ENCODE results near the gene LMBR1. TPM values are rescaled to one million over a fixed set of nuclear protein-coding genes. Genes with fewer than 3 reads are reported as not detected.
"Not testable (repeated sequence)": the region's sequence is repeated elsewhere in the genome, so short reads cannot be mapped to it uniquely, and the experiment has no call there.

The LMBR1 gene
- total RNA-seq, 1 donor from 2014 or later, result 35.4 TPM

DNA sequence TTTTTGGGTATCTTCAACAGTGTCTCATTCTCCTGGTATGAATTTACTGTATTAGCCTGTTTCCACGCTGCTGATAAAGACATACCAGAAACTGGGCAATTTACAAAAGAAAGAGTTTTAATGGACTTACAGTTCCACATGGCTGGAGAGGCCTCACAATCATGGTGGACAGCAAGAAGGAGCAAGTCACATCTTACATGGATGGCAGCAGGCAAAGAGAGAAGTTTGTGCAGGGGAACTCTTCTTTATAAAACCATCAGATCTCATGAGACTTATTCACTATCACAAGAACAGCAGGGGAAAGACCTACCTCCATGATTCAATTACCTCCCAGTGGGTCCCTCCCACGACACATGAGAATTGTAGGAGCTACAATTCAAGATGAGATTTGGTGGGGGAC, 31.0 kb downstream of the LMBR1 start:
- intact Hi-C loops (cut with DNase I); ATAC-seq; DNase-seq (ENCODE audit: missing footprints): not testable (repeated sequence)

- intact Hi-C loops (cut with DNase I), result no loop called here
- no peak for ATAC-seq
- no peak for DNase-seq (ENCODE audit: missing footprints)
Measured at GRCh38 chr7:156861212-156861611, 31.8 kb downstream of the LMBR1 start.

DNA sequence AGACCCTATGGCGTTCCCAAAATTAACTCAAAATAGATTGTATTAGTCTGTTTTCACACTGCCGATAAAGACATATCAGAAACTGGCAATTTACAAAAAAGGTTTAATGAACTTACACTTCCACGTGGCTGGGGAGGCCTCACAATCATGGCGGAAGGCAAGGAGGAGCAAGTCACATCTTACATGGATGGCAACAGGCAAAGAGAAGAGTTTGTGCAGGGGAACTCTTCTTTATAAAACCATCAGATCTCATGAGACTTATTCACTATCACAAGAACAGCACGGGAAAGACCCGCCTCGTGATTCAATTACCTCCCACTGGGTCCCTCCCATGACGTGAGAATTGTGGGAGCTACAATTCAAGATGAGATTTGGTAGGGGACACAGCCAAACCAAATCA, 32.9 kb downstream of the LMBR1 start:
- ATAC-seq; intact Hi-C loops (cut with DNase I); DNase-seq (ENCODE audit: missing footprints): not testable (repeated sequence)

DNA sequence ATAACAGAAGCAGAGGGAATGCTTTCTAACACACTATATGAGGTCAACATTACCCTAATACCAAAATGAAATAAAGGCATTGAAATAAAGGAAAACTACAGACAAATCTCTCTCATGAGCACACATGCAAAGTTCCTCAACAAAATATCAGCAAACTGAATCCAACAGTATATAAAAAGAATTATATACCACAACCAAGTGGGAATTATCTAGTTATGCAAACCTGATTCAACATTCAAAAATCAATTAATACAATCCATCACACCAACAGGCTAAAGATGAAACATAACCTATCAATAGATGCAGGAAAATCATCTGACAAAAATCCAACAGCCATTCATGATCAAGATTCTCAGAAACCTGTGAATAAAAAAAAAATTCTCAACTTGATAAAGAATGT, 34.5 kb downstream of the LMBR1 start:
- intact Hi-C loops (cut with DNase I), result no loop called here
- DNase-seq (ENCODE audit: missing footprints) (no peak), ATAC-seq (no peak)

GRCh38 chr7:156857757-156858156, 35.2 kb downstream of the LMBR1 start:
- DNase-seq (ENCODE audit: missing footprints) (no peak), ATAC-seq (no peak)
- intact Hi-C loops (cut with DNase I), result no loop called here

GRCh38 chr7:156854654-156855053, 38.3 kb downstream of the LMBR1 start:
- DNase-seq (ENCODE audit: missing footprints), result no peak
- intact Hi-C loops (cut with DNase I), result no loop called here
- ATAC-seq, result no peak

DNA sequence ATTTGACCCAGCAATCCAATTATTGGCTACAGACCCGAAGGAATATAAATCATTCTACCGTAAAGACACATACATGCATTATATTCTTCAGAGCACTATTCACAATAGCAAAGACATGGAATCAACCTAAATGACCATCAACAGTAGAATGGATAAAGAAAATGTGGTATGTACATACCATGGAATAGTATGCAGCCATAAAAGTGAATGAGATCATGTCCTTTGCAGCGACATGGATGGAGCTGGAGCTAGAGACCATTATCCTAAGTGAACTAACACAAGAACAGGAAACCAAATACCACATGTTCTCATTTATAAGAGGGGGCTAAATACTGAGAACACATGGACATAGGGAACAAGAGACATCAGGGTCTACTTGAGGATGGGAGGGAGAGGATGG, 44.0 kb downstream of the LMBR1 start:
- ATAC-seq (no peak), DNase-seq (ENCODE audit: missing footprints) (no peak)
- intact Hi-C loops (cut with DNase I), result no loop called here

- intact Hi-C loops (cut with DNase I), result no loop called here
- DNase-seq (ENCODE audit: missing footprints) (no peak), ATAC-seq (no peak)
Measured at GRCh38 chr7:156845379-156846101, 47.4 kb downstream of the LMBR1 start.

- DNase-seq (ENCODE audit: missing footprints); ATAC-seq; intact Hi-C loops (cut with DNase I): not testable (repeated sequence)
Measured at GRCh38 chr7:156843582-156843981, 49.4 kb downstream of the LMBR1 start.

DNA sequence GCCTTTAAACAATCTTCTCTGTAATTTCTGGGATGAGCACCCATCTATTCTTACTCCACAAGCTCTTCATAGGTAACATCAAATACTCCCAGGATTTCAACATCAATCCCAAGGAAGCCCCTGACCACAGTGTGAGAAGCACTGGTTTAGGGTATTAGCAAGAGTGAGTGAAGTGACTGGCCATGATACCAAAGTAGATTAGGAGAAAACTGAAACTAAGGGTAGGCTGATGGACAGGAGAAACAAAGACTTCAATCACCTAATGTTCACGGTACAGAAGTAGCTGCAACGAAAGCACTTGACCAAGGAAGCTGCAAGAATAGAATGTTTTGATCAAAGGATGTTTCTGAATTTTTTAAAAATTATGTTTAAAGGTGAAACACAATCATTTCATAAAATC, 49.8 kb downstream of the LMBR1 start:
- intact Hi-C loops (cut with DNase I), result no loop called here
- DNase-seq (ENCODE audit: missing footprints), result no peak
- no peak for ATAC-seq

- no peak for ATAC-seq
- intact Hi-C loops (cut with DNase I), result no loop called here
Measured at GRCh38 chr7:156842740-156843140, 50.2 kb downstream of the LMBR1 start.

GRCh38 chr7:156842317-156842716, 50.7 kb downstream of the LMBR1 start:
- no peak for DNase-seq (ENCODE audit: missing footprints)
- ATAC-seq, result no peak
- intact Hi-C loops (cut with DNase I), result no loop called here

More at GRCh38 chr7:156842740-156843140, 50.2 kb downstream of the LMBR1 start:
- no peak for DNase-seq (ENCODE audit: missing footprints)

GRCh38 chr7:156841497-156841896, 51.5 kb downstream of the LMBR1 start:
- intact Hi-C loops (cut with DNase I), result no loop called here
- no peak for ATAC-seq
- no peak for DNase-seq (ENCODE audit: missing footprints)

DNA sequence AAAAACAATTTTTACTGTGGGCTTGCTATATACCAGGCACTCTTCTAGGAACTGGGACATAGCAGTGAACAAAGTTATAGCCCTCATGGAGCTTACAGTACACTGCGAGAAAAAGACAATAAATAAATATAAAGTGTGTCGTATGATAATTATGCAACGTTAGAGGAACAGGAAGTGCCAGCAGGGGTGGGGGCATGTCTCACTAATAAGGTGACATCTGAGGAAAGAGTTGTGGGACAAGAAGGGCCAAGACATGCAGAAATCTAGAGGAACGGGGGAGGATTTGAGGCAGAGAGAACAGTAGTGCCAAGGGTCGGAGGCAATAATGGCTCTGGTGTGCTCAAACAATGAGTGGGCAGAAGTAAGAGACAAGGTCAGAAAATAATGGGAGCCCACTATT, 52.8 kb downstream of the LMBR1 start:
- intact Hi-C loops (cut with DNase I), result no loop called here
- no peak for ATAC-seq
- DNase-seq (ENCODE audit: missing footprints), result no peak

GRCh38 chr7:156836443-156836842, 56.5 kb downstream of the LMBR1 start:
- ATAC-seq (no peak), DNase-seq (ENCODE audit: missing footprints) (no peak)
- intact Hi-C loops (cut with DNase I), result no loop called here

DNA sequence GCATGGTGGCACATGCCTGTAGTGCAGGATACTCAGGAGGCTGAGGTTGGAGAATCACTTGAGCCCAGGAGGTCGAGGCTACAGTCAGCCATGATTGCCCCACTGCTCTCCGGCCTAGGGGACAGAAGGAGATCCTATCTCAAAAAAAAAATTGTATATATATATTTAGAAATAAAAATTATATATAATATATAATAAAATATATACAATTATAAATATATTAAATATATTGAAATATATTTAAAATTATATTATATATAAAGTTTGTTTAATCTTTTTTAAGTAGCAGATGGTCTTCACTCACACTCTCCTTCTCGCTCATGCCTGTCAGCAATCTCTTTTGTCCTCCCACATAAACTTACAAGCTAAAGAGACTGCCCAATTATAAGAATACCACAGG, 58.5 kb downstream of the LMBR1 start:
- intact Hi-C loops (cut with DNase I), result loop anchor here (5.0 kb wide), 1 partner anchor 58 kb away; the partner anchor contains the start of gene LMBR1
- ATAC-seq (no peak), DNase-seq (ENCODE audit: missing footprints) (no peak)

- intact Hi-C loops (cut with DNase I), result loop anchor here (5.0 kb wide), 1 partner anchor 59 kb away; the partner anchor contains the start of gene LMBR1
- ATAC-seq, result no peak
- DNase-seq (ENCODE audit: missing footprints), result no peak
Measured at GRCh38 chr7:156833312-156833711, 59.7 kb downstream of the LMBR1 start.

DNA sequence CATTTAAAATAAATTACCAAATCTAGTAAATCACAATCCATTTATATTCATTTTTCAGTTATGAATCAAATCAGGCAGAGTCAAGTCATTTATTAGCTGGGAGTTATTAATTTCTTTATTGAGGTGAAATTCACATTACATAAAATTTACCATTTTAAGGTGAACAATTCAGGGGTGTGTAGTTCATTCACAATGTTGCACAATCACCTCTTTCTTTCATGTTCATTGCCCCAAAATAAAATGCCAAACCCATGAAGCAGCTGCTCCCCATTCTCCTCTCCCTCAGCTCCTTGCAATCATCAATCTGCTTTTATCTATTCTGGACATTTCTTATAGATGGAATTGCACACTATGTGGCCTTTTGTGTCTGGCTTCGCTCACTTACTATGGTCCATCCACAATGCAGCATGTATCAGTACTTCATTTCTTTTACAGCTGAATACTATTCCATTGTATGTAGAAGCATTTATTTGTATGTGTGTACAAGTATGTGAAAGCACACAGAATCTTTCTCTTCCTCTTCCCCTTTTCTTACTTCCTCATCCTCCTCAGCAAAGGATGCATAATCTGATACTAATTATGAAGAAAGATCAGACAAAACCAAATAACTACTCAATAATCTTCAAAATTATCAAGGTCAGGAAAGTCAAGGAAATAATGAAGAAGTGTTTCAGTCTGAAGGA, 60.6 kb downstream of the LMBR1 start:
- DNase-seq (ENCODE audit: missing footprints) (no peak), ATAC-seq (no peak)
- intact Hi-C loops (cut with DNase I), result loop anchor here (5.0 kb wide), 1 partner anchor 60 kb away; the partner anchor contains the start of gene LMBR1

DNA sequence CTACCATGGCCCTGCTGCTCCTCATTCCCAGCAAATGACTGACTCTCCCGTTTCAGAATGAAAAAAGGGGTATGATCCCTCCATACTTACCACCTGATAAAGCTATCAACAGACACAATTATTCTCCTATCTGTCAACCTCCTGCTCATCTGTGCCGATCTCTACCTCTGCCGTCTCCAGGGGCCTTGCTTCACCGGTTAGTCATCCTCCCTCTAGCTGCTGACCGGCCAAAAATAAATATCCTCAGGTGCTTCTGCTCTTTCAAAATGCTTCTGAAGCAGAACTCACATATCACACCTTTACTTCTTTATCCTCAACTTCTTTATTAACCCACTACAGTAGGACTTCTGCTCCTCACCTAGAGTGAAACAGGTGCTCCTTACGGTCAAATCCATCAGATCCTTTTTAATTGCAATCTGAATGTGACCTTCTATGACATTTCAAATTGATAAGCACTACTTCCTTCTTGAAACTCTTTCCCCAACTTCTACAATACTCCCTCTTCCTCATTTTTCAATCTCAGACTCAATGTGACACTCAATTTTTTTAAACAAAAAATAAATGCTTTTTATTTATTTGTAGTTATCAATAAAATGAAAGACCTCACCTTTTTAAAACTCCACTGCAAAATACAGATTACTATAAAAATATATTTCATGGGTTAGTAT, 63.2 kb downstream of the LMBR1 start:
- ATAC-seq (no peak), DNase-seq (ENCODE audit: missing footprints) (no peak)
- intact Hi-C loops (cut with DNase I), result loop anchor here (5.0 kb wide), 1 partner anchor 62 kb away; the partner anchor contains the start of gene LMBR1

All from Right ventricle myocardium inferior (tissue), 1 donor.